Measurements from ENCODE around the gene CYP2W1.
"Not testable (repeated sequence)": the region's sequence is repeated elsewhere in the genome, so short reads cannot be mapped to it uniquely, and the experiment has no call there.

GRCh38 chr7:959740-960139 lies 23.2 kb upstream of the CYP2W1 start:
- not testable (repeated sequence) for TF ChIP-seq BACH1 (IDR thresholded peaks at IDR 0.05; ENCODE audit: borderline replicate concordance); RB1 (IDR thresholded peaks at IDR 0.05; ENCODE audit: borderline replicate concordance); ATF2 (IDR thresholded peaks at IDR 0.05; ENCODE audit: low read length); PAX5 (IDR thresholded peaks at IDR 0.05; ENCODE audit: borderline replicate concordance, low read depth, low read length); POLR2A (IDR thresholded peaks at IDR 0.05; ENCODE audit: low read depth, low read length); E2F4 (IDR thresholded peaks at IDR 0.05; ENCODE audit: low read depth, low read length)
